ENCODE measurements around the gene SNAPIN. TPM values are rescaled to one million over a fixed set of nuclear protein-coding genes. Genes with fewer than 3 reads are reported as not detected.
A peak's percentile ranks its signal among the peaks of the same experiment; 100 is the strongest.

The SNAPIN gene
- total and polyA plus RNA-seq, 9 of the 15 experiments (the other 6 are each of a cell fraction or from before 2014, with no cell fraction given), result 11.2 to 43.9 (median 32.3) TPM

- no peak for TF ChIP-seq ATF6 (CRISPR knock-in tag; IDR thresholded peaks at IDR 0.05)
- TF ChIP-seq THAP12 (CRISPR knock-in tag; IDR thresholded peaks at IDR 0.05), result 0 out of 2 replicates have a peak, but pooled peaks have one; percentile 60
- peak in 1 of 2 experiments; percentile 29; a peak in 1 of 4 replicates for TF ChIP-seq SRF (CRISPR knock-in tag; IDR thresholded peaks at IDR 0.05)
- TF ChIP-seq GMEB1 (CRISPR knock-in tag; IDR thresholded peaks at IDR 0.05), result peak; percentile 37; the same call in 1 of the 2 replicates
- TF ChIP-seq ATF3 (IDR thresholded peaks at IDR 0.05), result 0 out of 2 replicates have a peak, but pooled peaks have one; percentile 28
- TF ChIP-seq ATF3 (CRISPR knock-in tag; conservative IDR thresholded peaks at IDR 0.05), result peak; percentile 65
- TF ChIP-seq HDAC8 (tag; IDR thresholded peaks at IDR 0.05), result no peak; the same call in 1 of the 2 replicates
- no peak for TF ChIP-seq GATAD2A (IDR thresholded peaks at IDR 0.05)
- TF ChIP-seq ZNF583 (CRISPR knock-in tag; IDR thresholded peaks at IDR 0.05), result no peak
- TF ChIP-seq NCOA4 (IDR thresholded peaks at IDR 0.05; ENCODE audit: partially characterized antibody), result no peak
- TF ChIP-seq WHSC1 (IDR thresholded peaks at IDR 0.05; ENCODE audit: low read length), result no peak
- no peak for TF ChIP-seq MBD1 (CRISPR knock-in tag; IDR thresholded peaks at IDR 0.05)
- no peak for TF ChIP-seq PATZ1 (CRISPR knock-in tag; IDR thresholded peaks at IDR 0.05; ENCODE audit: borderline replicate concordance)
- peak; percentile 63; the same call in 1 of the 2 replicates for TF ChIP-seq GATA2 (CRISPR knock-in tag; IDR thresholded peaks at IDR 0.05)
- TF ChIP-seq U2AF2 (optimal IDR thresholded peaks at IDR 0.05; ENCODE audit: low read depth, low read length), result no peak
Measured at GRCh38 chr1:153670859-153671627, 12.5 kb downstream of the SNAPIN start, which contains the start of gene ILF2 (continued).

Measured in K562 (cell line).